Measurements from ENCODE around the gene RAB15. TPM values are rescaled to one million over a fixed set of nuclear protein-coding genes. Genes with fewer than 3 reads are reported as not detected.

RAB15 gene
- total RNA-seq, 1 donor from 2014 or later, result 8.3 TPM

GRCh38 chr14:64943556-64943955 lies 28.6 kb downstream of the RAB15 start:
- H3K27me3 ChIP-seq, result no peaks in the 10 kb centered on the region
- TF ChIP-seq POLR2A (IDR thresholded peaks at IDR 0.05), result no peak
- no peak for TF ChIP-seq POLR2AphosphoS5 (IDR thresholded peaks at IDR 0.05; ENCODE audit: insufficient read depth in 1 of 2, low read depth in 1 of 2)
- TF ChIP-seq, protein P1, sequence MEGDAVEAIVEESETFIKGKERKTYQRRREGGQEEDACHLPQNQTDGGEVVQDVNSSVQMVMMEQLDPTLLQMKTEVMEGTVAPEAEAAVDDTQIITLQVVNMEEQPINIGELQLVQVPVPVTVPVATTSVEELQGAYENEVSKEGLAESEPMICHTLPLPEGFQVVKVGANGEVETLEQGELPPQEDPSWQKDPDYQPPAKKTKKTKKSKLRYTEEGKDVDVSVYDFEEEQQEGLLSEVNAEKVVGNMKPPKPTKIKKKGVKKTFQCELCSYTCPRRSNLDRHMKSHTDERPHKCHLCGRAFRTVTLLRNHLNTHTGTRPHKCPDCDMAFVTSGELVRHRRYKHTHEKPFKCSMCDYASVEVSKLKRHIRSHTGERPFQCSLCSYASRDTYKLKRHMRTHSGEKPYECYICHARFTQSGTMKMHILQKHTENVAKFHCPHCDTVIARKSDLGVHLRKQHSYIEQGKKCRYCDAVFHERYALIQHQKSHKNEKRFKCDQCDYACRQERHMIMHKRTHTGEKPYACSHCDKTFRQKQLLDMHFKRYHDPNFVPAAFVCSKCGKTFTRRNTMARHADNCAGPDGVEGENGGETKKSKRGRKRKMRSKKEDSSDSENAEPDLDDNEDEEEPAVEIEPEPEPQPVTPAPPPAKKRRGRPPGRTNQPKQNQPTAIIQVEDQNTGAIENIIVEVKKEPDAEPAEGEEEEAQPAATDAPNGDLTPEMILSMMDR (IDR thresholded peaks at IDR 0.05), result no peak
- H3K9me3 ChIP-seq, result no peaks in the 10 kb centered on the region
- no peak overlapping the region for H3K4me3 ChIP-seq
- intact Hi-C loops (cut with DNase I), result no loop called here
- no peaks in the 10 kb centered on the region for H3K36me3 ChIP-seq
- peak in 1 of 2 donors; percentile 83 for DNase-seq (ENCODE audit: extremely low spot score in 2 of 2)
- H3K4me1 ChIP-seq, result peaks cover 12% of the 10 kb centered on the region
- H3K27ac ChIP-seq, result no peak overlapping the region

DNA sequence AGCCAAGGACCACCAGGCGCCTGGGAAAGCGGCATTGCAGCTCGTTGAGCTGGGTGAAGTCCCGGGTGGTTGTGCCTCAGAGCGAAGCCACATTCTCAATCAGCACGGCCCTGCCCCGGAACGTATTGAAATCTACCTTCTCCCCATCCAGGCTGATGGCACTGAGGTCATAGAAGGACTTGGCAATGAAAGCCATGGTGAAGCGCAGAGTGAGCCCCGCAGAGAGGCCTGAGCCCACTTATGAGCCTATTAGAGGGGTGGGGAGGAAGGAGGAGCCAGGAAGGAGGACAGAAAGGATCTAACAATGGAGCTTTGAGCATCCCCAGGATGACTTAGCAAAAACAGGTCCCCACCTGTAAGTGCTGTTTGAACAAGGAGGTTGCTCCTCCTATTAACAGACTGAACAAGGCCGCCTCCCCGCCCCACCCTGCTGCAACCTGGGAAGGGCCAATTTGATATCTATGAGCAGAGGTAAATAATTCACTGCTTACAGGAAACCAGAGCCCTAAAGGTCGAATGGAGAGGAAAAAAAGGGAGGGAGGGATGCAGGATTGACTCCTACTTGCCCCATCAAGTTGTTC lies 29.5 kb downstream of the RAB15 start, which contains the start of gene GPX2:
GPX2 (minus strand) TSS at position 215 of the 581 bp plus-strand sequence; CDS start at position 196, 19 bp downstream.
- no peaks in the 10 kb centered on the region for H3K27me3 ChIP-seq
- TF ChIP-seq POLR2A (IDR thresholded peaks at IDR 0.05) (no peak), POLR2AphosphoS5 (IDR thresholded peaks at IDR 0.05; ENCODE audit: insufficient read depth in 1 of 2, low read depth in 1 of 2) (no peak)
- TF ChIP-seq, protein P1 (IDR thresholded peaks at IDR 0.05), result no peak
- H3K27ac ChIP-seq, result no peak within 1 kb of the TSS
- H3K4me3 ChIP-seq, result peak within 1 kb of the TSS; percentile 13 to 19
- intact Hi-C loops (cut with DNase I), result no loop called here
- peak in 1 of 2 donors; percentile 86 for DNase-seq (ENCODE audit: extremely low spot score in 2 of 2)
- H3K4me1 ChIP-seq, result peaks cover 12% of the 10 kb centered on the region
- no peaks in the 10 kb centered on the region for H3K36me3 ChIP-seq
- H3K9me3 ChIP-seq, result no peaks in the 10 kb centered on the region

GRCh38 chr14:64940336-64940910 lies 31.7 kb downstream of the RAB15 start:
- H3K4me1 ChIP-seq, result peaks cover 18% of the 10 kb centered on the region

DNA sequence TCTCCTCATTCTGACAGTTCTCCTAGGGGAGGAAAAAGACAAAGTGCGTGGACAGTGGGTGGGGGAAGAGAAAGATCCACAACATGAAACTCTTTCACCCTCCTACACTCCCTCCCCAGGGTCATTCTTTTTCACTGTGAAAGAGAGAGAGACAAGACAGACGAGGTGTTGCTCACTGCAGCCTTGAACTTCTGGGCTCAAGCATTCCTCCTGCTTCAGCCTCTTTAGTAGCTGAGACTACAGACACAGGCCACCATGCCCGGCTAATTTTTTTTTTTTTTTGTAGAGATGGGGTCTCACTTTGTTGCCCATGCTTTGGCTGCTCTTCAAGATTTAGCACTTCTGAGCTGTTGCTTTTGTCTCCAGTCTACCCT lies 32.3 kb downstream of the RAB15 start:
- no peak for DNase-seq (ENCODE audit: extremely low spot score in 2 of 2)
- no peaks in the 10 kb centered on the region for H3K27me3 ChIP-seq
- H3K36me3 ChIP-seq, result no peaks in the 10 kb centered on the region
- intact Hi-C loops (cut with DNase I), result loop anchor here (10.0 kb wide), 1 partner anchor 1315 kb away; no protein-coding TSS in a partner anchor
- no peak overlapping the region for H3K4me3 ChIP-seq
- H3K9me3 ChIP-seq, result no peaks in the 10 kb centered on the region
- peaks cover 18% of the 10 kb centered on the region for H3K4me1 ChIP-seq
- TF ChIP-seq POLR2A (IDR thresholded peaks at IDR 0.05) (no peak), POLR2AphosphoS5 (IDR thresholded peaks at IDR 0.05; ENCODE audit: insufficient read depth in 1 of 2, low read depth in 1 of 2) (no peak)
- TF ChIP-seq, protein P1 (IDR thresholded peaks at IDR 0.05), result no peak
- no peak overlapping the region for H3K27ac ChIP-seq

More at GRCh38 chr14:64940336-64940910, 31.7 kb downstream of the RAB15 start:
- intact Hi-C loops (cut with DNase I), result no loop called here
- H3K9me3 ChIP-seq, result no peaks in the 10 kb centered on the region
- H3K27ac ChIP-seq, result no peak overlapping the region
- DNase-seq (ENCODE audit: extremely low spot score in 2 of 2), result peak in 1 of 2 donors; percentile 64
- H3K27me3 ChIP-seq, result no peaks in the 10 kb centered on the region
- TF ChIP-seq POLR2AphosphoS5 (IDR thresholded peaks at IDR 0.05; ENCODE audit: insufficient read depth in 1 of 2, low read depth in 1 of 2), result no peak
- TF ChIP-seq POLR2A (IDR thresholded peaks at IDR 0.05), result no peak
- TF ChIP-seq, protein P1 (IDR thresholded peaks at IDR 0.05), result no peak
- no peaks in the 10 kb centered on the region for H3K36me3 ChIP-seq
- peak overlapping the region in 1 of 2 donors; percentile 19 for H3K4me3 ChIP-seq
